HCT116 (cell line): ENCODE data around the gene GRM2. TPM values are rescaled to one million over a fixed set of nuclear protein-coding genes. Genes with fewer than 3 reads are reported as not detected.

ENCODE experiments used
- ATAC-seq: fragments of 200-7000 bp; cut with Tn5 transposase; 2 replicates; pipeline ENCODE4 v1.9.1; 2020; ENCODE audit warnings: mild to moderate bottlenecking, moderate library complexity
- BruUV-seq: library from RNA; stranded (reverse); fragments of 400-500 nt; replicated peaks from 2 replicates; lab custom pipeline; 2021; lab: Mats Ljungman, UMichigan
- CTCF ChIA-PET: fragments of 300-600 bp; sonication (Branson Sonifier 250); formaldehyde crosslinking; loops from one replicate; lab custom pipeline; 2021; ENCODE audit warnings: antibody characterized with exemption; lab: Charles Lee
- POLR2A ChIA-PET: fragments of 300-600, 350-600 bp; sonication (Branson Sonifier 250); formaldehyde crosslinking; loops from one replicate; lab custom pipeline; 2021; ENCODE audit warnings: antibody characterized with exemption; lab: Charles Lee
- RAD21 ChIA-PET, 2 experiments: fragments of 300-600 bp; sonication (Branson Sonifier 250); formaldehyde crosslinking; loops; one replicate each; lab custom pipeline; 2023; ENCODE audit warnings: low total read pairs in 2 of 2; ENCODE audit not compliant: uncharacterized antibody in 2 of 2, unreplicated experiment in 2 of 2, low non-redundant PET in 1 of 2; lab: Charles Lee
- DNase-seq: peaks from one replicate; pipeline ENCODE4 v3.0.0-alpha.2; 2010; ENCODE audit warnings: low read depth, low spot score
- H2AFZ ChIP-seq: fragments of 200-600 bp; shearing (Covaris generic), sonication (generic); 2 replicates; pipeline ENCODE4 v1.6.1; 2017; ENCODE audit warnings: low read depth, mixed run types, mixed read lengths, antibody characterized with exemption, low read length; ENCODE audit not compliant: poor library complexity, severe bottlenecking
- H3K27ac ChIP-seq: 2 replicates; pipeline ENCODE4 v1.5.1; 2012; ENCODE audit warnings: low read depth, low read length
- H3K27me3 ChIP-seq: fragments of 200-600 bp; sonication (generic); 2 replicates; pipeline ENCODE4 v1.6.1; 2016; ENCODE audit warnings: mixed run types, low read length, mixed read lengths; ENCODE audit not compliant: insufficient read depth
- H3K36me3 ChIP-seq, 2 experiments: fragments of 200-500 bp in 1 of 2; fragments of 200-600 bp in 1 of 2; sonication (Bioruptor generic) in 1 of 2; sonication (generic) in 1 of 2; 2 replicates each; pipeline versions ENCODE4 v1.5.1 to v1.6.1; 2014 to 2016; ENCODE audit warnings: low read length in 2 of 2, inconsistent platforms in 1 of 2, mixed read lengths in 1 of 2, mixed run types in 1 of 2; ENCODE audit not compliant: insufficient read depth in 2 of 2, control insufficient read depth in 1 of 2
- H3K4me1 ChIP-seq, 2 experiments: fragments of 200-600 bp in 1 of 2; sonication (generic) in 1 of 2; 2 replicates each; pipeline versions ENCODE4 v1.5.1 to v1.6.1; 2012 to 2017; ENCODE audit warnings: low read length in 2 of 2, inconsistent platforms in 1 of 2, mild to moderate bottlenecking in 1 of 2, mixed read lengths in 1 of 2, mixed run types in 1 of 2, moderate library complexity in 1 of 2; ENCODE audit not compliant: insufficient read depth in 2 of 2, control insufficient read depth in 1 of 2
- H3K4me2 ChIP-seq: fragments of 200-600 bp; sonication (generic); 2 replicates; pipeline ENCODE4 v1.6.1; 2017; ENCODE audit warnings: mixed run types, low read length, mixed read lengths
- H3K4me3 ChIP-seq, 2 experiments: fragments of 200-600 bp in 1 of 2; sonication (generic) in 1 of 2; replicated peaks in 1 of 2; 2 replicates each; pipeline ENCODE4 v1.5.1; 2011 to 2016; ENCODE audit warnings: low read length in 2 of 2, control low read depth in 1 of 2, low read depth in 1 of 2, mild to moderate bottlenecking in 1 of 2, mixed read lengths in 1 of 2, mixed run types in 1 of 2
- H3K79me2 ChIP-seq: fragments of 200-600 bp; sonication (generic); 2 replicates; pipeline ENCODE4 v1.6.1; 2017; ENCODE audit warnings: mild to moderate bottlenecking, mixed run types, low read length, moderate library complexity, mixed read lengths; ENCODE audit not compliant: insufficient read depth
- H3K9ac ChIP-seq: fragments of 200-600 bp; sonication (generic); 2 replicates; pipeline ENCODE4 v1.6.1; 2016; ENCODE audit warnings: low read length, mixed read lengths
- H3K9me2 ChIP-seq: fragments of 200-600 bp; sonication (generic), shearing (Covaris generic); 2 replicates; pipeline ENCODE4 v1.6.1; 2017; ENCODE audit warnings: mixed run types, mild to moderate bottlenecking, moderate library complexity; ENCODE audit not compliant: insufficient read depth
- H3K9me3 ChIP-seq, 2 experiments: fragments of 200-500 bp in 1 of 2; fragments of 200-600 bp in 1 of 2; sonication (Bioruptor generic) in 1 of 2; sonication (generic) in 1 of 2; 2 replicates each; pipeline ENCODE4 v1.6.1; 2014 to 2017; ENCODE audit warnings: low read length in 2 of 2, mixed read lengths in 2 of 2, inconsistent platforms in 1 of 2, low read depth in 1 of 2, mild to moderate bottlenecking in 1 of 2, mixed run types in 1 of 2, moderate library complexity in 1 of 2; ENCODE audit not compliant: control insufficient read depth in 1 of 2, insufficient read depth in 1 of 2
- H4K20me1 ChIP-seq: fragments of 200-600 bp; sonication (generic), shearing (Covaris generic); 2 replicates; pipeline ENCODE4 v1.6.1; 2017; ENCODE audit warnings: mixed run types, mild to moderate bottlenecking, moderate library complexity; ENCODE audit not compliant: insufficient read depth
- ATF3 ChIP-seq: IDR thresholded peaks from 2 replicates; pipeline ENCODE4 v1.6.1; 2012
- ELF1 ChIP-seq: IDR thresholded peaks from 2 replicates; pipeline ENCODE4 v1.6.1; 2012; ENCODE audit warnings: low read depth, borderline replicate concordance
- EZH2 ChIP-seq: fragments of 200-600 bp; sonication (generic); IDR thresholded peaks from 2 replicates; pipeline ENCODE4 v1.6.1; 2017; ENCODE audit warnings: antibody characterized with exemption, mixed run types
- EZH2phosphoT487 ChIP-seq: fragments of 200-600 bp; IDR thresholded peaks from 2 replicates; pipeline ENCODE4 v1.6.1; 2018; ENCODE audit warnings: antibody characterized with exemption, borderline replicate concordance
- RAD21 ChIP-seq: IDR thresholded peaks from 2 replicates; pipeline ENCODE4 v1.6.1; 2012; ENCODE audit warnings: low read depth, mild to moderate bottlenecking
- REST ChIP-seq: IDR thresholded peaks from 2 replicates; pipeline ENCODE4 v1.6.1; 2012; ENCODE audit warnings: low read depth
- SIN3A ChIP-seq: IDR thresholded peaks from 2 replicates; pipeline ENCODE4 v1.6.1; 2012; ENCODE audit warnings: low read depth
- SP1 ChIP-seq: IDR thresholded peaks from 2 replicates; pipeline ENCODE4 v1.6.1; 2012; ENCODE audit warnings: low read depth
- SRF ChIP-seq: IDR thresholded peaks from 2 replicates; pipeline ENCODE4 v1.6.1; 2012; ENCODE audit warnings: low read depth
- TCF7L2 ChIP-seq: IDR thresholded peaks from 2 replicates; pipeline ENCODE4 v1.7.0; 2011; ENCODE audit warnings: borderline replicate concordance, inconsistent platforms; ENCODE audit not compliant: insufficient read depth, insufficient read length; ENCODE audit errors: extremely low read depth
- ZBTB33 ChIP-seq: IDR thresholded peaks from 2 replicates; pipeline ENCODE4 v1.6.1; 2011; ENCODE audit warnings: mild to moderate bottlenecking, low read length, moderate library complexity; ENCODE audit not compliant: insufficient replicate concordance; ENCODE audit errors: extremely low read depth
- ZFX ChIP-seq: fragments of 450-650 bp; IDR thresholded peaks from 2 replicates; pipeline ENCODE4 v1.6.1; 2017
- intact Hi-C: fragments of 100-400 bp; cut with micrococcal nuclease; formaldehyde crosslinking; loops from 2 replicates; pipeline ENCODE4 v1.10.0; 2022
- total RNA-seq: library from RNA; stranded (reverse); gene quantifications from one replicate; pipeline ENCODE4 v1.2.1, GENCODE V29; 2021; ENCODE audit not compliant: unreplicated experiment
- TF ChIP-seq, protein P1 (sequence below), 3 experiments: fragments of 200-600 bp in 1 of 3; sonication (generic) in 1 of 3; IDR thresholded peaks in 2 of 3; conservative IDR thresholded peaks in 1 of 3; 2 replicates each; pipeline ENCODE4 v1.5.1; 2012 to 2017; ENCODE audit warnings: low read depth in 2 of 3, low read length in 2 of 3, antibody characterized with exemption in 1 of 3, borderline replicate concordance in 1 of 3, control low read depth in 1 of 3, mild to moderate bottlenecking in 1 of 3, mixed read lengths in 1 of 3, mixed run types in 1 of 3, moderate library complexity in 1 of 3; ENCODE audit not compliant: insufficient read depth in 1 of 3

The GRM2 gene
- total RNA-seq, 1 experiment from 2014 or later = 0.32 TPM

GRCh38 chr3:51659942-51660341 lies 46.9 kb upstream of the GRM2 start (continued):
- TF ChIP-seq, protein P1, sequence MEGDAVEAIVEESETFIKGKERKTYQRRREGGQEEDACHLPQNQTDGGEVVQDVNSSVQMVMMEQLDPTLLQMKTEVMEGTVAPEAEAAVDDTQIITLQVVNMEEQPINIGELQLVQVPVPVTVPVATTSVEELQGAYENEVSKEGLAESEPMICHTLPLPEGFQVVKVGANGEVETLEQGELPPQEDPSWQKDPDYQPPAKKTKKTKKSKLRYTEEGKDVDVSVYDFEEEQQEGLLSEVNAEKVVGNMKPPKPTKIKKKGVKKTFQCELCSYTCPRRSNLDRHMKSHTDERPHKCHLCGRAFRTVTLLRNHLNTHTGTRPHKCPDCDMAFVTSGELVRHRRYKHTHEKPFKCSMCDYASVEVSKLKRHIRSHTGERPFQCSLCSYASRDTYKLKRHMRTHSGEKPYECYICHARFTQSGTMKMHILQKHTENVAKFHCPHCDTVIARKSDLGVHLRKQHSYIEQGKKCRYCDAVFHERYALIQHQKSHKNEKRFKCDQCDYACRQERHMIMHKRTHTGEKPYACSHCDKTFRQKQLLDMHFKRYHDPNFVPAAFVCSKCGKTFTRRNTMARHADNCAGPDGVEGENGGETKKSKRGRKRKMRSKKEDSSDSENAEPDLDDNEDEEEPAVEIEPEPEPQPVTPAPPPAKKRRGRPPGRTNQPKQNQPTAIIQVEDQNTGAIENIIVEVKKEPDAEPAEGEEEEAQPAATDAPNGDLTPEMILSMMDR (IDR thresholded peaks at IDR 0.05 in 2 of 3, conservative IDR thresholded peaks at IDR 0.05 in 1 of 3; ENCODE audit: borderline replicate concordance in 1 of 3, insufficient read depth in 1 of 3, low read depth in 2 of 3, low read length in 2 of 3) = no peak
- TF ChIP-seq SRF = no peak
- TF ChIP-seq EZH2 = no peak
- no peak for TF ChIP-seq ELF1
- no peak for TF ChIP-seq RAD21
- TF ChIP-seq REST = no peak

- ChIA-PET CTCF (no interaction called here), RAD21 (no interaction called here), POLR2A (no interaction called here)
- TF ChIP-seq TCF7L2 = no peak
- no peak for TF ChIP-seq SRF
- no peak for TF ChIP-seq EZH2phosphoT487
- TF ChIP-seq ZFX = no peak
- no peak for TF ChIP-seq SIN3A
- TF ChIP-seq SP1 = no peak
- no peak for TF ChIP-seq ZBTB33
- no peak for TF ChIP-seq ATF3
- no peak for TF ChIP-seq EZH2
- no peak for TF ChIP-seq REST
- no peak overlapping the region for H2AFZ ChIP-seq
- H3K36me3 ChIP-seq = peaks cover 8 to 24% of the 10 kb centered on the region in 2 experiments; a peak in 3 of 4 replicates
- no peak for DNase-seq
- BruUV-seq = no TSS peak
- H3K27ac ChIP-seq = no peak overlapping the region
- no peaks in the 10 kb centered on the region for H3K27me3 ChIP-seq
- no peaks in the 10 kb centered on the region for H3K4me1 ChIP-seq
- H4K20me1 ChIP-seq = no peaks in the 10 kb centered on the region
- no peaks in the 10 kb centered on the region for H3K9me3 ChIP-seq
- H3K79me2 ChIP-seq = no peaks in the 10 kb centered on the region
- no peak for ATAC-seq
- no peak overlapping the region for H3K4me2 ChIP-seq
- intact Hi-C loops = no loop called here
- no peaks in the 10 kb centered on the region for H3K9me2 ChIP-seq
- no peak overlapping the region for H3K9ac ChIP-seq
- no peak overlapping the region for H3K4me3 ChIP-seq
These were observed 44.4 kb upstream of the GRM2 start for GRCh38 chr3:51662456-51662855.
